Jurkat, Clone E6-1 (cell line): Measurements from ENCODE around the gene PTPRO.

ENCODE experiments used
- DNase-seq: peaks from one replicate; pipeline ENCODE4 v3.0.0-alpha.2; 2011; ENCODE audit warnings: low read depth, low spot score
- H3K4me3 ChIP-seq: 2 replicates; pipeline ENCODE4 v1.5.1; 2011; ENCODE audit warnings: mild to moderate bottlenecking, low read length, control low read depth, moderate library complexity

PTPRO gene

DNA sequence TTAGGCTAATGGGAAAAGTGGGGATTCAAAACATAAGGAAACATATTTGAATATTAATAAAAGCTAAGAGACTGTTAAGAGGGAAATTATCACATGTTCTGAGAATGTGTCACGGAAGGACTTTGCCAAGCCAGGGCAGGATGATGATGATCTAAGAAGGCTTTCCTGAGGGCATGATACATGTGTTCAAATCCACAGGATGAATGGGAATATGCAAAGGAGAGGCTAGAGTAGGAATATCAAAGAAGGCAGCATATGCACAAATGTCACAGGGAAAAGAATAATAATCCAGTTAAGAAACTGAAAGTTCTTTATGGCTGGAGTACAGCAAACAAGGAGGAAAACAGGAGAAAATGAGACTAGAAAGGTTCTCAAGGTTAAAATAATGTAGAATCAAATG, 107.0 kb downstream of the PTPRO start:
- H3K4me3 ChIP-seq = no peak overlapping the region
- no peak for DNase-seq

DNA sequence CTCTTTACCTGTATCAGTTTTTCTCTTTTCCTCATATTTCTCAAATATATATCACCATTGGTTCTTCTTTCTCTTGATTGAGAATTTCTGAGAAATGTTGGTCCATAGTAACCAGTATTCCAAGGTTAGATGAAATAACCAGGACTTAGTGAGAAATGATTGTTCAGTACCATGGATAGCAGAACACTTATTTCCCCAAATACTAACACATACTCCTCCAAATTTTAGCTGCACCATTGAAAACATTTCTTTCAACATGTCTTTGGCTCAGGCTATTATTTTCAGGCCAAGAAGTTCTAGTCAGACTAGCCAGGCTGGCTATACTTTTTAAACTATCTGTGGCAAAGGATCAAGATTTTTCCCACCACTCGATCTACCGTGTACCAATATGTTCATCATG, 113.3 kb downstream of the PTPRO start:
- no peak overlapping the region for H3K4me3 ChIP-seq
- no peak for DNase-seq

DNA sequence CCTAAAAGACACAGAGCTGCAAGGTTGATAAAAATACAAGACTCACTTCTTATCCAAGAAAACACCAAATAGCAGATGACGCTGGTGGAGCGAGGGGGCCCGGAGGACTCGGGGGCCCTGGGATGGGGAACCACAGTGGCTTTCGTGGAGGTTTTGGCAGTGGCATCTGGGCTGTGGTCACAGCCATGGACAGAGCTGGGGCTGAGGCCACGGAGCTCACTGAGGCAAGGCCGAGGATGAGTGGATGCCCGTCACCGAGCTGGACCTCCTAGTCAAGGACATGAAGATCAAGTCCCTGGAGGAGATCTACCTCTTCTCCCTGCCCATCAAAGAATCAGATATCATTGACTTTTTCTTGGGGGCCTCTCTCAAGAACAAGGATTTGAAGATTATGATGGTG, 117.2 kb downstream of the PTPRO start:
- DNase-seq = no peak
- H3K4me3 ChIP-seq = no peak overlapping the region

DNA sequence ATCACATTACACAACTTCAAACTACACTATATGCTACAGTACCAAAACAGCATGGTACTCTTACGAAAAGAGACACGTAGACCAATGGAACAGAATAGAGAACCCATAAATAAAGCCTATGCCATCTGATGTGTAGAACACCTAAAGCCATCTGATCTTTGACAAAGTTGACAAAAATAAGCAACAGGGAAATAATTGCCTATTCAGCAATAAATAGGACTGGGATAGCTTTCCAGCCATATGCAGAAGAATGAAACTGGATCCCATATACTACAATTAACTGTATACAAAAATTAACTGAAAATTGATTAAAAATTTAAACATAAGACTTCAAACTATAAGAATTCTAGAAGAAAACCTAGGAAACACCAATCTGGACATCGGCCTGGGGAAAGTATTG, 120.7 kb downstream of the PTPRO start:
- no peak overlapping the region for H3K4me3 ChIP-seq
- no peak for DNase-seq

DNA sequence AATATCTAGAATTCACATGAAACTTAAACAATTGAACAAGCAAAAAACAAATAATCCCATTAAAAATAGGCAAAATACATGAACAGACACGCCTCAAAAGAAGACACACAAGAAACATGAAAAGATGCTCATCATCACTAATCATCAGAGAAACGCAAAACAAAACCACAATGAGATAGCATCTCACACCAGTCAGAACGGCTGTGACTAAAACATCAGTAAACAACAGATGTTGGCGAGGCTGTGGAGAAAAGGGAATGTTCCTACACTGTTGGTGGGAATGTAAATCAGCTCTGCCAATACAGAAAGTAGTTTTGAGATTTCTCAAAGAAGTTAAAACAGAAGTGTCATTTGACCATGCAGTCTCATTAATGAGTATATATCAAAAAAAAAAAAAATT, 121.3 kb downstream of the PTPRO start:
- no peak for DNase-seq
- no peak overlapping the region for H3K4me3 ChIP-seq

DNA sequence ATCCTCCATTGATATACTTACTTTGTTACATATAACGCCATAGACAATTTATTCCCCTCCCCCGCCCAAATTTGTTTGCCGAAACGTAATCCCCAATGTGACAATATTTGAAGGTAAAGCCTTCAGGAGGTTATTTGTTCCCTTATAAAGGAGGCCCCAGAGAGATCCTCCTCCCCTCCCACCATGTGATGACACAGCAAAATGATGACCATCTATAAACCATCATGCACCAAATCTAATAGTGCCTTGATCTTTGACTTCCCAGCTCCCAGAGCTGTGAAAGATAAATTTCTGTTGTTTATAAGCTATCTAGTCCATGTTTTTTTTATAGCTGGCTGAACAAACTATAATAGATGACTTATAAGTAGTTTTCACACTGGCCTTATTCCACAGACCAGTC, 122.2 kb downstream of the PTPRO start:
- no peak for DNase-seq

DNA sequence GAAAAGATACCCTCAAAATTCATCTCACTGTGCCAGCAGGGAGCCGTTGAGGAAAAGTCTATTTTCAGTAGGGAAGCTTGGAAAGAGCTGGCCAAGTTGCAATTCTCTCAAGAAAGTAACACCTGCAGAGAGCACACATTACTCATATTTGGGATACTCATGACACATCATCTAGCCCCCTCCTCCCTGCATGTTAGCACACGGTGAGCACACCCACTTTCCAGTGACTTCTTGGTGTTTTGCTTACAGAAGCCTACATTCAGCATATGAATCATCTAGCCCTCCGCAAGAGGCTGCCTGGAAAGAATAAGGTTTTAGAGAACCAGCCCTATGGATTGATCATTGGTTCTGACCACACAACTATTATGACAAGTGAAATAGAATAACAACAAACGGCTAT, 124.5 kb downstream of the PTPRO start:
- DNase-seq = no peak
- H3K4me3 ChIP-seq = no peak overlapping the region

More for the DNA sequence above, 122.2 kb downstream of the PTPRO start:
- no peak overlapping the region for H3K4me3 ChIP-seq

DNA sequence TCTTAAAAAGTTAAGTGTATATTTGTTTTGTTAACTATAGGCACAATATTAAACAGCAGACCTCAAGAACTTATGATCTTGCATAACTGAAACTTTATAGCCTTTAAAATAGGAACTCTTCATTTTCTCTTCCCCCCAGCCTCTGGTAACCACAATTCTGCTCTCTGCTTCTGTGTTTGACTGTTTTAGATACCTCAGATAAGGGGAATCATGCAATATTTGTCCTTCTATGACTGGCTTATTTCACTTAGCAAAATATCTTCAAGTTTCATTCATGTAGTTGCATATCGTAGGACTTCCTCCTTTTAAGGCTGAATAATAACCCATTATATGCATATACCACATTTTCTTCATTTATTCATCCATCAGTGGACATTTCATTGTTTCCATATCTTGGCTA, 131.3 kb downstream of the PTPRO start:
- DNase-seq = no peak
- H3K4me3 ChIP-seq = no peak overlapping the region

DNA sequence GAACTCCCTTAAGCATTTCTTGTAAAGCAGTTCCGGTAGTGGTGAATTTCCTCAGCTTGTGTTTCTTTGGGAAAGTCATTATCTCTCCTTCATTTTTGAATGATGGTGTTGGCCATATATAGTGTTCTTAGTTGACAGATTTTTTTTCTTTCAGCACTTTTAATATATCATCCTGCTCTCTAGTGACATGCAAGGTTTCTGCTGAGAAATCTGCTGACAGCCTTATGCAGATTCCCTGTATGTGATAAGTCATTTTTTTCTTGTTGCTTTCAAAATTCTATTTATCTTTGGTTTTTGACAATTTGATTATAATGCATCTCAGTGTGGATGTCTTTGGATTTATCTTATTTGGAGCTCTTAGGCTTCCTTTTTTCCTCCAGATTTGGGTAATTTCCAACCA, 135.7 kb downstream of the PTPRO start:
- no peak for DNase-seq
- H3K4me3 ChIP-seq = no peak overlapping the region

DNA sequence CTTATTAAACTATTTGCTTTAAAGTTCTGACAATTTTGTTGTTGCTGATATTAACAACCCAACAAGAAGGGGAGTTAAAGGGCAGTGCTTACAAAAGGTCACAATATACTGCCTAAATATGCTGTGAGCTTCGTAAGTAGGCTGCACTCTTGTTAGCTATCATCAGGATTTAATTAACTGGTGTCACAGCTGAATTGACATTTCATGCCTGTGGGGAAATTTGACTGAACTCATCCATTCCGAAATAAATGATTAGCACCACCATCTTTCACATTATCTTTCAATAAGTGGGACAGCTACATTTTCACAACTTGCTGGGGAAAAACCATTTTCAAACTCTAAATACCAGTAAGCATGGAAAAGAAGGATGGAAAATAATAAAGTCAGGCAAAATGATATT, 146.6 kb downstream of the PTPRO start:
- no peak for DNase-seq
- H3K4me3 ChIP-seq = no peak overlapping the region

DNA sequence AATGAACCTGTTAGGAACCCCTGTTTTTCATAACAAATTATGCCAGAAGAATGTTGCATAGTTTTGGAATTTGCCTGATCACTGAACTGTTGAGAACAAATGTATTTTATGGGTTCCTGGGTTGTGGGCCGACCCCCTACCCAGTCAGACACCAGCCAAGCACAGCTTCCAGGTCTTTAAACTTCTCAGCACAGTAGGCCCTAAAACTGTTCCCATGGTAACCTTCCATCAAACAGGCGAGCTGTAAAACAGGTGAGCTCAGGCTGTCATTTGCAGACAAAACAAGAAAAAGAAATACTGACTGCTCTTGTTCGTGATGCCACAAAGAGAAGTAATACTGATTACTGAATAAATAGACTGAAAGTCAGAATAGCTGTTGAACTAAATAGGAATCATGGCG, 147.0 kb downstream of the PTPRO start:
- DNase-seq = no peak
- no peak overlapping the region for H3K4me3 ChIP-seq

DNA sequence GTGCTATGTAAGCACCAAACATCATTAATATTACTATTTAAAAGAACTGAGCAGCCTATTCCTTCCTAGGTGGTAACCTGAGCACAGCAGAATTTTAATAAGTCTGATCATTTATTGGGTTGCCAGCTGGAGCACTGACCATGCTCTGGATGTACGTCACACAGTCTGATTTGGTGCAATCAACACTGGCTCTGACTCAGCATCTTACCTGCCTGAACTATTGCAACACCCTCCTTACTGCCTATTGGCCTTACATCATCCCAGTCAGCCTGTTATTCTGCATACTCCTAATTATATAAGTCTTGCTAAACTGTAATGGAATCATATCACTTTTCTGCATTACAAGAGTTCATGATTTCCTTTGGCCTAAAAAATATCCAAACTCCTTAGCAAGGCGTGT, 149.7 kb downstream of the PTPRO start:
- H3K4me3 ChIP-seq = no peak overlapping the region
- no peak for DNase-seq

DNA sequence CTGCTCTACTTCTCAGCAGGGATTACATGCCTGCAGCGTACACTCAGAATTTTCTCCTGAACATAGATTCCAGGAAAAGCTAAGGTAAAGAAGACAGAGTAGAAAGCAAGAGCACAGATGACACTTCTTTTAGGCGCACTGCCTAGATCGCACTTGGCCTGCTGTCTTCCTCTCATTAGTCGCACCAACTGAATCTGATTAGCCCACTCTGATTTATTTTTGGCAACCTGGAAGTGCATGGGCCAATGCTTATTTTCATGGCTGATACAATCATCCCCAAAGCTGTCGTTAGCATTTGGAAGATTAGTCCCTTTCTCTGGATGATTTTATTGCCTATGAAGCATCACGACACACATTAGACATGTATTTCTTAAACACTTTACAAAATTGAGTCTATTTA, 152.5 kb downstream of the PTPRO start:
- DNase-seq = no peak
- no peak overlapping the region for H3K4me3 ChIP-seq

DNA sequence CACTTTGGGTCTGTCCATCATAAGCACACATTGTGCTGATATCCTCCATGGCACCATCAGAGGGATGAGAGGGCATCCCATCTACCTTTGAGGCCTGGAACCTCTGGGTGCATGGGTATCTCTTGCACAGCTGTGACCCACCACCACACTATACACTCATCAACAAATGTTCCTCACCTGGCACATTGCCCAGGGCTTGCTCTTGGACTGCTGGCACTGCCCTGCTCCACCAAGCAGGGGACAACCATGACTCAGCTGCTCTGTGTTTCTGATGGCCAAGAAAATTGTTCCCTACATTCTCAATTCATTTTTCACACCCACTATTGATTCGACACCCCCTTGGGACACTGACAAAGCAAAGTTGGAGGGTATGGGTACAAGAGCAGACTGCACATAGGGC, 155.5 kb downstream of the PTPRO start:
- DNase-seq = no peak

DNA sequence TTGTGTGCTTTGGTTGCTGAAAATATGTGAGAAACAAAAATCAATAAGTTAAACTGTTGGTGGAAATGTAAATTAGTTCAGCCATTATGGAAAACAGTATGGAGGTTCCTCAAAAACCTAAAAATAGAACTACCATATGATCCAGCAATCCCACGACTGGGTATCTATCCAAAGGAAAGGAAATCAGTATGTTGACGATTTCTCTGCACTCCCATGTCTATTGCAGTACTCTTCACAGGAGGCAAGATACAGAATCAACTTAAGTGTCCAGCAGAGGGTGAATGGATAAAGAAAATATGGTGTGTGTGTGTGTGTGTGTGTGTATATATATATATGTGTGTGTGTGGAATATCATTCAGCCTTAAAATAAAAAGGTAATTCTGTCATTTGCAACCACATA, 159.5 kb downstream of the PTPRO start:
- H3K4me3 ChIP-seq = no peak overlapping the region

More for the DNA sequence above, 155.5 kb downstream of the PTPRO start:
- H3K4me3 ChIP-seq = no peak overlapping the region

DNA sequence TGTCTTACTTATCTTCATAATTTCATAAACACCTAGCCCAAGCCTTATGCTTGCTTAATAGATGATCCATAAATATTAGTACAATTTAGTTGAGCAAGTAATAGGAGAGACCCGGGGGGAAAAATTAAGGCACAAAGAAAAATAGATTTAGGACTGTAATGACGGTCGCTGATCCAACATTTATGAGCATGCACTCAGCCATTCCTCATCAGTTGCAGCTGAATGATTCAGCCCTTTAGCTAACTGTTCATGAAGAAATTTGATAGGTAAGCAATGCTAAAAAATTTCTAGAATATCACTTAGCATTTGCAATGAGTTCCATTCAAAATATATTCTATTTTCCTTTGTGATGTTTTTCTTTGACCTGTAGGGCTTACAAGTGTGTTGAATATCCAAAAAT, 163.2 kb downstream of the PTPRO start:
- H3K4me3 ChIP-seq = no peak overlapping the region
- no peak for DNase-seq

More for the DNA sequence above, 159.5 kb downstream of the PTPRO start:
- no peak for DNase-seq

DNA sequence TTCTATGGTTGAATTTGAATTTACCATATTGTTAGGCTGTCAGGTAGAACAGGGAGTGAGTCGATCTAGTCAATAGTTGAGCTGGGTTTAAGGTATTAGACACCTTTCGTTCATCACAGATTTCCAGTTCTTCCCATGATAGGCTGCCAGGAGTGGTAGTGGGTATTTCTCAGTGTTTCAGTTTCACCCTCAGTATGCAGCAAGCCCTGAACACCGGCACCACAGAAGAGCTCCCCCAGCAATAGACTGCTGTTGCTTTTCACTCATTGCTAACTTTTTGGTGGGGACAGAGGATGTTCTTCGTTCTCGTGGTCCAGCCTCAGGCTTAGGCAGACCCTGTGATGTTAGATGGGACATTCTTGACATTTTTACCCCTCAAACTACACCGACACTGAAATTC, 164.6 kb downstream of the PTPRO start:
- no peak for DNase-seq
- H3K4me3 ChIP-seq = no peak overlapping the region

DNA sequence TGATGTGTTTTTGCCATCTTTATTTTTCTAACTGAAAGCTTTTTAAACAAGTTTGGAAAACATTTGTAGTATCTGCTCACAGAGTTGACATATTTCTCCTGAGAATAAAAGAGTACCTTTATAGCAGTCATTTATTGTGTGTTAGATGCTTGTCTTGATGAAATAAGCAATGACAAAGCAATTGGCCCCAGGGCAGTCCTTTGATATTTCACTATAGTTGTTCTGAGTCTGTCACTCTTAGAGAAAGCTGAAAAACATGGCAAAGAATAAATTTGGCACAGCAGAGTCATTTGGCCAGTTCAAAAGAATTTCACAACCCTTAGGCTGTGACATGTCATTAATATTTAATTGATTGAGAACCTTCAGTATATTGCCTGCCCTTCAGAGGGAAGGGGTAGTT, 166.2 kb downstream of the PTPRO start:
- DNase-seq = no peak
- H3K4me3 ChIP-seq = no peak overlapping the region

DNA sequence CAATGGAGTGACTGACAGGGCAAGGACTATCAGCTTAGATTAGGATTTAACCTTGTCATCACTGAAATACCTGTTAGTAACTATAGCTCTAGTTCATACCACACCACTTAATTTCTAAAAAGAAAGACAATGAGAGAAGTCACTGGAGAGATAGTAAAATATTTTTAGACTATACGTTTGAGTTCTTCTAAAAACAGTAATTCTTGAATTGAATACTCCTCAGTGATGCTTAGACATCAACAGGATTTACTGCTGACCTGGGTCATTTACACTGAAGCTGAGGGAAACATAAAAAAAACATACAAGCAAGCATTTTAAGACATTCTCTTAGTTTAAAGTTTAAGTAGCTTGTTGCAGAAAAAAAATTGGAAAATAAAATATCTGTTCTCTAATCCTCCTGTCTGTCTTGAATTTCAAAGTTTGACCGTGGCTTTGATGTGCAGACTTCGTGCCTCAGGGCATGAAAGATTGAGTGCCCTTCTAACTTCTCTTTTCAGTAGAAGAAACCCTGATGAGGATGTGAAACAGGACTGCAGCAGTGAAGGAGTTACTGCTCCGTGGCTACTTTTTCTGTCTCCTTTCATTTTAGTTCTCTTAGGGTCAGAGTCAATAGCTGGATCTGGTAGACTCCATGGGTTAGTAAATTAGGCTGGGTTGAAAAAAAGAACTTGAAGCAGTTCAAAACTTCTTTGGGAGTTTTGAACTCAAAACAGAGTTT, 172.2 kb downstream of the PTPRO start:
- H3K4me3 ChIP-seq = no peak overlapping the region
- no peak for DNase-seq

DNA sequence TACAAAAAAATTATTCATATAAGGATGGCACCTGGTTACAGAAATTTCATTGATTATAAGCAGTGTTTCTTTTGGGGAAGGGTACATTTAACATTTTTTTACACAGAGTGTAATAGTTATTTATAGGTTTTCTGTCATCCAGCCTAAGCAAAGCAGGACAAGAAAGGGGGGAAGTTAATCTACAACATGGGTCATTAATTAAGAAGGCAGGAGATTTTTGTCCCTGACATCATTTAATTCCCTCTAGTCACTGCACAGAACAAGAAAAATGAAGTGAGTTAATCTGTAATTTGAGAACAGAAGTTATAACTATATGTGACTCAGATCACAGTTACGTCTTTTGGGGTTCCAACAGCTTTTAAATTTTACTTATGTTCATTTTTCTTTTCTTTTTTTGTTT, 173.4 kb downstream of the PTPRO start:
- DNase-seq = no peak
- no peak overlapping the region for H3K4me3 ChIP-seq

DNA sequence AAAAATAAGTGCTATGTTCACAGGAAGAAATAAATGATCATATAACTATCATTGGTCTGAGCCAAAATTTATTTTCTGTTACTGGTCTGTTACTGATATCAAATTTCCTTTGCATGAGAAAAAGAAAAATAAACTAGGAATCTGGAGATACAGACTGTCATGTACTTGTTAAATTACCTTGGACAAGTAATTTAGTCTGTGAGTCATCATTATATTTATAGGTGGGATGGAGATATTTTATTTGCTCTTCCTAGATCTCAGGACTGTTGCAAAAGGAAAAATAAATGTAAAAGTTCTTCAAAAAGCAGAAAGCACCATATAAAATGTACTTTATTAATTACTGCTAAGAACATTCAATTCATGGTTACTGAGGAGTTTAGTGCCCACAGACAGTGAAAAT, 174.4 kb downstream of the PTPRO start:
- DNase-seq = no peak
- no peak overlapping the region for H3K4me3 ChIP-seq
